Subcutaneous abdominal adipose tissue (tissue), 5 donors: ENCODE measurements around the gene CASP6.

Experiments
- H3K27ac ChIP-seq: one replicate; pipeline ENCODE4 v1.7.0; 2013; ENCODE audit warnings: low read depth, mild to moderate bottlenecking, inconsistent platforms, low read length, moderate library complexity
- H3K27me3 ChIP-seq, 5 donors: one replicate each; pipeline ENCODE4 v1.7.0; 2013; ENCODE audit warnings: low read length in 5 of 5, inconsistent platforms in 1 of 5; ENCODE audit not compliant: control insufficient read depth in 5 of 5, insufficient read depth in 4 of 5
- H3K36me3 ChIP-seq, 5 donors: one replicate each; pipeline ENCODE4 v1.7.0; 2013; ENCODE audit warnings: low read length in 5 of 5; ENCODE audit not compliant: control insufficient read depth in 5 of 5, insufficient read depth in 5 of 5
- H3K4me1 ChIP-seq, 5 donors: one replicate each; pipeline ENCODE4 v1.7.0; 2013; ENCODE audit warnings: low read length in 5 of 5, mild to moderate bottlenecking in 3 of 5, moderate library complexity in 1 of 5; ENCODE audit not compliant: control insufficient read depth in 5 of 5, insufficient read depth in 5 of 5
- H3K4me3 ChIP-seq, 5 donors: one replicate each; pipeline ENCODE4 v1.7.0; 2013; ENCODE audit warnings: low read length in 5 of 5, low read depth in 1 of 5
- H3K9ac ChIP-seq, 5 donors: one replicate each; pipeline ENCODE4 v1.7.0; 2013; ENCODE audit warnings: low read length in 5 of 5, mild to moderate bottlenecking in 4 of 5, moderate library complexity in 3 of 5
- H3K9me3 ChIP-seq, 5 donors: one replicate each; pipeline ENCODE4 v1.7.0; 2013; ENCODE audit warnings: low read length in 5 of 5; ENCODE audit not compliant: control insufficient read depth in 5 of 5
- donor health status: healthy.
- donor health status: healthy.
- donor health status: healthy.
- donor health status: healthy.
- donor health status: healthy.

CASP6 gene

GRCh38 chr4:109675843-109676242 is 27.4 kb downstream of the CASP6 start:
- H3K4me1 ChIP-seq: no peaks in the 10 kb centered on the region
- peaks cover 0 to 3% (median 0%) of the 10 kb centered on the region in 5 donors for H3K9me3 ChIP-seq
- H3K4me3 ChIP-seq: no peak overlapping the region
- no peak overlapping the region for H3K27ac ChIP-seq
- H3K36me3 ChIP-seq: no peaks in the 10 kb centered on the region
- H3K27me3 ChIP-seq: no peaks in the 10 kb centered on the region
- H3K9ac ChIP-seq: no peak overlapping the region

GRCh38 chr4:109675181-109675580 is 28.1 kb downstream of the CASP6 start:
- no peaks in the 10 kb centered on the region for H3K4me1 ChIP-seq
- H3K4me3 ChIP-seq: no peak overlapping the region
- no peaks in the 10 kb centered on the region for H3K27me3 ChIP-seq
- no peak overlapping the region for H3K9ac ChIP-seq
- H3K27ac ChIP-seq: no peak overlapping the region
- H3K9me3 ChIP-seq: peaks cover 0 to 3% (median 0%) of the 10 kb centered on the region in 5 donors
- H3K36me3 ChIP-seq: no peaks in the 10 kb centered on the region

DNA sequence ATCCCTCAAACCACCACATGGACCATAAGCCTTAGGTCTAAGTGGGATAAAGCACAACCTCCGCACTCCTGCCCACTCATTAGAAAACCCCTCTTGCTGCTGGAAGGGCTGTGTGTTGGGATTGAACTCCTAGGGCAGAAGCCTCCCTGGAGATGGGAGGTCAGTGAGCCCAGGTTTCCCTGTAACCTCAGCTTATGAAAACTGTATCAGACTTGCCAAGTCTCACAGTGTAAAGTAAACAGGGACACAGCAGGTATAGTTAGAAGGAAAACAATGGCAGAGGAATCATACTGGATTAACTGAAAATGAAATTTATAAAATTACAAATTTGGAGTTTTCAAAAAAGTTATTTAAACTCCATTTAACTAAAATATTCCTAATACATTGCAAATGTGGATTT is 29.9 kb downstream of the CASP6 start:
- H3K27me3 ChIP-seq: no peaks in the 10 kb centered on the region
- H3K27ac ChIP-seq: no peak overlapping the region
- H3K4me3 ChIP-seq: no peak overlapping the region
- no peak overlapping the region for H3K9ac ChIP-seq
- no peaks in the 10 kb centered on the region for H3K36me3 ChIP-seq
- no peaks in the 10 kb centered on the region for H3K4me1 ChIP-seq
- peaks cover 0 to 3% (median 0%) of the 10 kb centered on the region in 5 donors for H3K9me3 ChIP-seq

DNA sequence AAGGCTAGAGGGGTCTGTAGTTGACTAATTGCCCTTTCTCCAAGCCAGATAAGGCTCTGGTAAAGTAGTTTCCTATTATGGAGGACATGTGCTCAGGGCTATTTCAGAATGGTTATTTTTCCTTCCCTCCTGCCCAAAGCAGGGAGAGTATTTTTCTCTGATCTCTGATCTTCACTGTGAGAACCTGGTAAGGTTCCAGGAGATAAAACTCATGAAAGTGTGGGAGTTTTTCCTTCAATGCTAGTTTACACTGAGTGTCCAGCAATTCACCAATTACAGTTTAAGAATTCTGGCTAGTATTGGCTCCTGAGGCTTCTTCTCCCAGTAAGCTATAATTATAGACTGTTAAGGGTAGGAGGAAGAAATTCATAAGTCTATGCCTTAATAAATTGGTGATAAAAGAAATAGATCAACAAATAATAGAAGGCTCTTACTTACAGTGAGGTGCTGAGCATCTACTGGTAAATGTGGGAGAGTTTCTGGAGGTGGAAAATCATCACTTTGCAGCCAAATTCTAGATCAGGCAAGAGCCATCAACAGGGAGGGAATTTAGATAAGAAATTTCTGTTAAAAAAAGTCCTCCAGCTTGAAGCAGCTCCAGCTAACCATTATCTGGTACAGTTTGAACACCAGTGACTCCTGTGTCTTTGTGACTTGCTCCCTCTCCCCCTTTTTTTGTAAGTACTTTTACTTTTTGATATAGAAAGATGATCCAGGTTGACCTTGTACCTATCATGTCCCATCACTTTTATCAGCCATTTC is 30.9 kb downstream of the CASP6 start:
- Histone ChIP-seq H3K4me1 (no peaks in the 10 kb centered on the region), H3K36me3 (no peaks in the 10 kb centered on the region), H3K27me3 (no peaks in the 10 kb centered on the region), H3K27ac (no peak overlapping the region), H3K4me3 (no peak overlapping the region), H3K9ac (no peak overlapping the region), H3K9me3 (peaks cover 0 to 3% (median 0%) of the 10 kb centered on the region in 5 donors)

DNA sequence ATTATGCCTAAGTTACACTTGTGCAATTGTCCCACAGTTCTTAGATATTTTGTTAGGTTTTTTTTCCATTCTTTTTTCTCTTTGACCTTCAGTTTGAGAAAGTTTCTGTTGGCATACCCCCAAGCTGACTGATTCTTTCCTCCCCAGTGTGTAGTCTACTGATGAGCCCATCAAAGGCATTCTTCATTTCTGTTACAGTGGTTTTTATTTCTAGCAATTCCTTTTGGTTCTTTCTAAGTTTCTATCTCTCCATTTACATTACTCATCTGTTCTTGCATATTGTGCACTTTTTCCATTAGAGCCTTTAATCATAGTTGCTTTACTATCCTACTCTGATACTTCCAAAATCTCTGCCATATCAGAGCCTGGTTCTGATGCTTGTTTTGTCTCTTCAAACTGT is 31.9 kb downstream of the CASP6 start:
- Histone ChIP-seq H3K36me3 (no peaks in the 10 kb centered on the region), H3K4me3 (no peak overlapping the region), H3K27me3 (no peaks in the 10 kb centered on the region), H3K27ac (no peak overlapping the region), H3K9ac (no peak overlapping the region), H3K4me1 (no peaks in the 10 kb centered on the region), H3K9me3 (peaks cover 0 to 3% (median 0%) of the 10 kb centered on the region in 5 donors)

GRCh38 chr4:109665783-109666485 is 37.3 kb downstream of the CASP6 start:
- Histone ChIP-seq H3K4me3 (no peak overlapping the region), H3K36me3 (peaks cover 0 to 6% (median 0%) of the 10 kb centered on the region in 5 donors), H3K4me1 (peaks cover 0 to 2% (median 0%) of the 10 kb centered on the region in 5 donors), H3K9ac (no peak overlapping the region), H3K27ac (no peak overlapping the region), H3K27me3 (no peaks in the 10 kb centered on the region), H3K9me3 (no peaks in the 10 kb centered on the region)

GRCh38 chr4:109662771-109663170 is 40.5 kb downstream of the CASP6 start:
- Histone ChIP-seq H3K27ac (no peak overlapping the region), H3K9ac (peak overlapping the region in 1 of 5 donors; percentile 37), H3K27me3 (no peaks in the 10 kb centered on the region), H3K36me3 (peaks cover 0 to 6% (median 0%) of the 10 kb centered on the region in 5 donors), H3K4me1 (peaks cover 0 to 2% (median 0%) of the 10 kb centered on the region in 5 donors), H3K9me3 (no peaks in the 10 kb centered on the region), H3K4me3 (no peak overlapping the region)

DNA sequence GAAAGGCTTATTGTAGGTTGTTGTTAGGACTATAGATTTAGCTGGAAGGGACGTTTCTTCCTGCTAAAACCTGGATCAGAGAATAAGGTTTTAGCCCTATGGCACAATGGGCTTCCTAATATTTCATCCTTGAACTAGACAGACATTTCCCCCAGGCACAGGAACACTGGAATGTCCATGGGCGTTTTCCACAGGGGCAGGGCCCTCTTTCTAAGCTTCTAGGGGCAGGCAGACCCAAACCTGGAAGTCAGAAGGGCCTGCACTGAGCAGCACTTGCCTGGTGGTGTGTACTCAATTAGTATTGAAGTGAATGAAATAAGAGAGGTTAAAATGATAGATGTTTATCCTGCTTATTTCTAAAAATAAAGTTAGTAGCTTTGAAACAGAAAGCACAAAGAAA is 41.1 kb downstream of the CASP6 start:
- peaks cover 0 to 2% (median 0%) of the 10 kb centered on the region in 5 donors for H3K4me1 ChIP-seq
- peaks cover 0 to 6% (median 0%) of the 10 kb centered on the region in 5 donors for H3K36me3 ChIP-seq
- no peaks in the 10 kb centered on the region for H3K27me3 ChIP-seq

GRCh38 chr4:109658871-109659410 is 44.3 kb downstream of the CASP6 start:
- Histone ChIP-seq H3K4me3 (no peak overlapping the region), H3K9ac (no peak overlapping the region), H3K4me1 (no peaks in the 10 kb centered on the region), H3K27me3 (no peaks in the 10 kb centered on the region), H3K36me3 (peaks cover 0 to 6% (median 0%) of the 10 kb centered on the region in 5 donors), H3K27ac (no peak overlapping the region), H3K9me3 (no peaks in the 10 kb centered on the region)

More for the DNA sequence above, 41.1 kb downstream of the CASP6 start:
- Histone ChIP-seq H3K9ac (no peak overlapping the region), H3K4me3 (no peak overlapping the region), H3K9me3 (no peaks in the 10 kb centered on the region), H3K27ac (no peak overlapping the region)

DNA sequence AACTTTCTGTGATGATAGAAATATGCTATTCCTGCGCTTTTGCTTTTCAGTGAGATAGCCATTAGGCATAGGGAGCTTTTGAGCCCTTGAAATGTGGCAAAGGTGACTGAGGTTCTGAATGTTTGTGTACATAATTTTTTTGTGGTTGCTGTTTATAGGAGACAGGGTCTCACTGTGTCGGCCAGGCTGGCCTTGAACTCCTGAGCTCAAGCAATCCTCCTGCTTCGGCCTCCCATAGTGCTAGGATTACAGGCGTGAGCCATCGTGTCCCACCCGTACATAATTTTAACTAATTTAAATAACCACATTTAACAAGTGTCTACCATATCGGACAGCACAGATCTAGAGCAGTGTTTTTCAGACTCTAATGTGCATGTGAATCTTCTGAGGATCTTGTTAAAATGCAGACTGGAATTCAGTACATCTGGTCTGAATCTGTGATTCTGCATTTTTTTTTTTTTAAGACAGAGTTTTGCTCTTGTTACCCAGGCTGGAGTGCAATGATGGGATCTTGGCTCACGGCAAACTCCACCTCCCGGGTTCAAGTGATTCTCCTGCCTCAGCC is 45.3 kb downstream of the CASP6 start:
- H3K4me3 ChIP-seq: no peak overlapping the region
- no peak overlapping the region for H3K9ac ChIP-seq
- H3K4me1 ChIP-seq: no peaks in the 10 kb centered on the region
- H3K27me3 ChIP-seq: no peaks in the 10 kb centered on the region
- H3K9me3 ChIP-seq: peaks cover 0 to 2% (median 0%) of the 10 kb centered on the region in 5 donors
- H3K27ac ChIP-seq: no peak overlapping the region
- peaks cover 0 to 3% (median 0%) of the 10 kb centered on the region in 5 donors for H3K36me3 ChIP-seq
